Measurements from ENCODE around the gene CDC45.

CDC45 gene

GRCh38 chr22:19464546-19464945 is 15.2 kb upstream of the CDC45 start:
- Histone ChIP-seq H3K36me3 (replicated peaks) (peaks cover 84% of the 10 kb centered on the region), H3K27me3 (replicated peaks) (no peaks in the 10 kb centered on the region), H3K27ac (no peak overlapping the region), H3K4me3 (ENCODE audit: low read depth, low read length) (no peak overlapping the region)
- in situ Hi-C loops (cut with HindIII; ENCODE audit: low pct_ligation_motif_present, low sequenced_read_pairs), result no loop called here
- no peak for DNase-seq
- no peak for TF ChIP-seq CTCF (IDR thresholded peaks at IDR 0.05; ENCODE audit: low read depth, low read length, missing control alignments)

- Histone ChIP-seq H3K27ac (no peak overlapping the region), H3K36me3 (replicated peaks) (peaks cover 86% of the 10 kb centered on the region), H3K4me3 (ENCODE audit: low read depth, low read length) (no peak overlapping the region), H3K27me3 (replicated peaks) (no peaks in the 10 kb centered on the region)
- no peak for TF ChIP-seq CTCF (IDR thresholded peaks at IDR 0.05; ENCODE audit: low read depth, low read length, missing control alignments)
- in situ Hi-C loops (cut with HindIII; ENCODE audit: low pct_ligation_motif_present, low sequenced_read_pairs), result no loop called here
- no peak for DNase-seq
Observed at GRCh38 chr22:19464975-19465374, 14.7 kb upstream of the CDC45 start.

DNA sequence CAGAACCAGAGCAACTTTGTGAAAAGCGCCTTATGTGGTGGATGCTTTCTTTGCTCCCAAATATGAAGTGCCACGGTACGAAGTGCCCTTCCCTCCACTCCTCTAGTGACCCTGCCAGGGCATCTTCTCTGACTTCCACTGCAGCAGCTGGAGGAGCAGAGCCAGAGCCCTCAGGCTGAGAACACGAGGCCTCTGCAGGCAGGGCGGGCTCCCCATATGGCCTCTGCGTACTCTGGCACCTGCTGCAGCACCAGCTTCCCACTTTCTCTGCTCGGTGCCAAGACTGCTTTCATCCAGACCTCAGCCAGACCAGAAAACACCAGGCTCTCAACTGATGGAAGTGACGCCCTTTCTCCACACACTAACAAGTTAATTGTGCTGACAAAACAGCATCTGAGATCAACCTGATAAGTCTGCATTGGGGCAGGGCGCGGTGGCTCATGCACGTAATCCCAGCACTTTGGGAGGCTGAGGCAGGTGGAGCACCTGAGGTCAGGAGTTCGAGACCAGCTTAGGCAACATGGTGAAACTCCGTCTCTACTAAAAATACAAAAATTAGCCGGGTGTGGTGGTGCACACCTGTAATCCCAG is 13.5 kb upstream of the CDC45 start:
- no peak overlapping the region for H3K4me3 ChIP-seq (ENCODE audit: low read depth, low read length)
- peaks cover 93% of the 10 kb centered on the region for H3K36me3 ChIP-seq (replicated peaks)
- DNase-seq, result no peak
- no peaks in the 10 kb centered on the region for H3K27me3 ChIP-seq (replicated peaks)
- in situ Hi-C loops (cut with HindIII; ENCODE audit: low pct_ligation_motif_present, low sequenced_read_pairs), result no loop called here
- no peak for TF ChIP-seq CTCF (IDR thresholded peaks at IDR 0.05; ENCODE audit: low read depth, low read length, missing control alignments)
- H3K27ac ChIP-seq, result no peak overlapping the region

GRCh38 chr22:19466848-19467752 is 12.6 kb upstream of the CDC45 start:
- peaks cover 94% of the 10 kb centered on the region for H3K36me3 ChIP-seq (replicated peaks)
- no peak overlapping the region for H3K4me3 ChIP-seq (ENCODE audit: low read depth, low read length)
- no peaks in the 10 kb centered on the region for H3K27me3 ChIP-seq (replicated peaks)
- in situ Hi-C loops (cut with HindIII; ENCODE audit: low pct_ligation_motif_present, low sequenced_read_pairs), result no loop called here
- no peak for TF ChIP-seq CTCF (IDR thresholded peaks at IDR 0.05; ENCODE audit: low read depth, low read length, missing control alignments)
- DNase-seq, result no peak
- no peak overlapping the region for H3K27ac ChIP-seq

DNA sequence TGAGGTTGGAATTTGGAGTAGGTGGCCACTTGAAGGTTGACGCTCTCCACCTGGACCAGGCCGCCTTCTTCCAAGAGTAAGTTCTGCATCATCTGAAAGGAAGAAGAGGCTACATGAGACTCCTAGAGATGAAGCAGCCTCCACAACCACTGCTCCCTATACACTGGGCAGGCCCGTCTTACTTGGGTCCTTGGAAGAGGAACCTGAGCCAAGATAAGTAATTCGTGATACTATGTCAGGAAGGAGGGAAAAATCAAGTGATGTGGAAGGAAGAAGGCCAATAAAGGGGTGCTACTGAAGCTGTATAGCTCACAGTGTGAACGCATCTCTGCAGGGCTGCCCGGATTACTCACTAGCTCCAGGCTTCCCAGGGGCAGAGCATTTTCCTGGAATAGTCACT is 11.8 kb upstream of the CDC45 start:
- Histone ChIP-seq H3K36me3 (replicated peaks) (peaks cover 93% of the 10 kb centered on the region), H3K4me3 (ENCODE audit: low read depth, low read length) (no peak overlapping the region), H3K27me3 (replicated peaks) (no peaks in the 10 kb centered on the region), H3K27ac (no peak overlapping the region)
- in situ Hi-C loops (cut with HindIII; ENCODE audit: low pct_ligation_motif_present, low sequenced_read_pairs), result no loop called here
- no peak for TF ChIP-seq CTCF (IDR thresholded peaks at IDR 0.05; ENCODE audit: low read depth, low read length, missing control alignments)
- DNase-seq, result no peak

Data from brain microvascular endothelial cell (primary cell).